GM19468 (cell line): ENCODE data around the gene ATOH7.

ENCODE experiments used
- ATAC-seq: cut with Tn5 transposase; IDR thresholded peaks from one replicate; pipeline ENCODE4 v1.9.1; 2021; ENCODE audit warnings: mild to moderate bottlenecking, moderate library complexity, moderate number of reproducible peaks; ENCODE audit not compliant: unreplicated experiment; ENCODE audit errors: extremely low read depth

The ATOH7 gene

DNA sequence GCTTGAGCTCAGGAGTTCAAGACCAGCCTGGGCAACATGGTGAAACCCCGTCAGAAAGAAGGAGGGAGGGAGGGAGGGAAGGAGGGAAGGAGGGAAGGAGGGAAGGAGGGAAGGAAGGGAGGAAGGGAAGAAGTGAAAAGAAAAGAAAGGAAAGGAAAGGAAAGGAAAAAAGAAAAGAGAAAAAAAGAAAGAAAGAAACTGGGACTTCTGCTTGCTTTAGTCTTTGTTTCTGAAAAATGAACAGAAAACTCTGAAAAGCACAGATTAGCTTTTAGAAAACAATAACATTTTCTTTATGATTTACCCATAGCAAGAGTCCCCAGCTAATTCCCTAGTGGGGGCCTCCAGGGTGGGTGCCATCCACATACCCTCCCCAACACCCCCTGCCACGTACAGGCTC, 46.8 kb downstream of the ATOH7 start:
- no peak for ATAC-seq

DNA sequence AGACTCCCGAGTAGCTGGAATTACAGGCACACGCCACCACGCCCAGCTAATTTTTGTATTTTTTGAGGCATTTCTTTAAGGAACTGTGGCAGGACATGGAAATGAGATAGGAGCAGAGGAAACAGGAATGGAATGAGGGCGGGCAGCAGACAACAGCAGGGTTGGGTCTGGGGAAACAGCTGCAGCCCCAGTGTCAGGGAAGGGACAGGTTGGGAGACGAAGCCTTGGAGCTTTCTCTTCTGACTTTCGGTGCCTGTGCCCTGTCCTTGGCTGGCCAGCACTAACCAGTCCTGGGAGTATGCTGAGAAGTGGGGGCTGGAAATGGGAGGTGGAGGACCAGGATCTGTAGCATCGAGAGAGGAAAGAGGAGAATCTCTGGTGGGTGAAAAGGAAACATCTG, 47.4 kb downstream of the ATOH7 start:
- no peak for ATAC-seq
